ENCODE data around the gene MISP3. TPM values are rescaled to one million over a fixed set of nuclear protein-coding genes. Genes with fewer than 3 reads are reported as not detected.

MISP3 gene
- total RNA-seq, 2 donors from 2014 or later: 1.7 to 2.7 TPM

GRCh38 chr19:14093117-14093823, 20.7 kb downstream of the MISP3 start:
- H3K4me1 ChIP-seq (ENCODE audit: control insufficient read depth in 1 of 2, low read depth in 2 of 2): peaks cover 3 to 20% of the 10 kb centered on the region in 2 donors
- no peak for DNase-seq (ENCODE audit: low spot score)

GRCh38 chr19:14094854-14095253, 22.3 kb downstream of the MISP3 start:
- H3K9me3 ChIP-seq: peaks cover 7% of the 10 kb centered on the region
- H3K27ac ChIP-seq: no peak overlapping the region
- no peaks in the 10 kb centered on the region for H3K27me3 ChIP-seq (replicated peaks; ENCODE audit: insufficient read depth)
- ATAC-seq (ENCODE audit: insufficient number of reproducible peaks, low FRiP score, low read depth) (no peak), DNase-seq (ENCODE audit: low spot score) (no peak)
- no peak for TF ChIP-seq CTCF (IDR thresholded peaks at IDR 0.05)
- peaks cover 23% of the 10 kb centered on the region for H3K36me3 ChIP-seq
- H3K4me1 ChIP-seq (ENCODE audit: control insufficient read depth in 1 of 2, low read depth in 2 of 2): peaks cover 3 to 8% of the 10 kb centered on the region in 2 donors
- H3K4me3 ChIP-seq: no peak overlapping the region

More at GRCh38 chr19:14093117-14093823, 20.7 kb downstream of the MISP3 start:
- H3K9me3 ChIP-seq: peaks cover 7% of the 10 kb centered on the region
- TF ChIP-seq CTCF (IDR thresholded peaks at IDR 0.05): no peak
- peaks cover 28% of the 10 kb centered on the region for H3K36me3 ChIP-seq
- no peak overlapping the region for H3K27ac ChIP-seq
- ATAC-seq (ENCODE audit: insufficient number of reproducible peaks, low FRiP score, low read depth): no peak
- H3K4me3 ChIP-seq: no peak overlapping the region
- no peaks in the 10 kb centered on the region for H3K27me3 ChIP-seq (replicated peaks; ENCODE audit: insufficient read depth)

GRCh38 chr19:14096272-14096992, 23.8 kb downstream of the MISP3 start:
- Histone ChIP-seq H3K9me3 (peaks cover 7% of the 10 kb centered on the region), H3K36me3 (peaks cover 34% of the 10 kb centered on the region), H3K27me3 (replicated peaks; ENCODE audit: insufficient read depth) (no peaks in the 10 kb centered on the region), H3K27ac (no peak overlapping the region), H3K4me3 (no peak overlapping the region), H3K4me1 (ENCODE audit: control insufficient read depth in 1 of 2, low read depth in 2 of 2) (peaks cover 3 to 8% of the 10 kb centered on the region in 2 donors)
- ATAC-seq (ENCODE audit: insufficient number of reproducible peaks, low FRiP score, low read depth) (no peak), DNase-seq (ENCODE audit: low spot score) (no peak)
- TF ChIP-seq CTCF (IDR thresholded peaks at IDR 0.05): no peak

- no peak overlapping the region for H3K27ac ChIP-seq
- H3K36me3 ChIP-seq: peaks cover 44% of the 10 kb centered on the region
- no peak overlapping the region for H3K4me3 ChIP-seq
- H3K9me3 ChIP-seq: peaks cover 7% of the 10 kb centered on the region
- ATAC-seq (ENCODE audit: insufficient number of reproducible peaks, low FRiP score, low read depth) (no peak), DNase-seq (ENCODE audit: low spot score) (no peak)
- no peaks in the 10 kb centered on the region for H3K27me3 ChIP-seq (replicated peaks; ENCODE audit: insufficient read depth)
- TF ChIP-seq CTCF (IDR thresholded peaks at IDR 0.05): no peak
- H3K4me1 ChIP-seq (ENCODE audit: control insufficient read depth in 1 of 2, low read depth in 2 of 2): no peaks in the 10 kb centered on the region
Observed at GRCh38 chr19:14097532-14098151, 25.1 kb downstream of the MISP3 start.

GRCh38 chr19:14101003-14101545, 28.5 kb downstream of the MISP3 start:
- no peak for ATAC-seq (ENCODE audit: insufficient number of reproducible peaks, low FRiP score, low read depth)
- TF ChIP-seq CTCF (IDR thresholded peaks at IDR 0.05): no peak
- H3K4me3 ChIP-seq: no peak overlapping the region
- H3K27me3 ChIP-seq (replicated peaks; ENCODE audit: insufficient read depth): no peaks in the 10 kb centered on the region
- no peak for DNase-seq (ENCODE audit: low spot score)
- no peaks in the 10 kb centered on the region for H3K9me3 ChIP-seq
- H3K4me1 ChIP-seq (ENCODE audit: control insufficient read depth in 1 of 2, low read depth in 2 of 2): no peaks in the 10 kb centered on the region
- H3K36me3 ChIP-seq: peaks cover 52% of the 10 kb centered on the region
- H3K27ac ChIP-seq: no peak overlapping the region
